K562 (cell line): ENCODE measurements around the gene SEMA3G. TPM values are rescaled to one million over a fixed set of nuclear protein-coding genes. Genes with fewer than 3 reads are reported as not detected.
A peak's percentile ranks its signal among the peaks of the same experiment; 100 is the strongest.

Source experiments
- ATAC-seq: fragments of 200-7000 bp; cut with Tn5 transposase; 3 replicates; pipeline ENCODE4 v1.9.1; 2020; ENCODE audit warnings: moderate library complexity
- BruUV-seq: library from RNA; stranded (reverse); fragments of 400-500 nt; replicated peaks from 2 replicates; lab custom pipeline; 2021; lab: Mats Ljungman, UMichigan
- CTCF ChIA-PET: fragments of 300-600 bp; formaldehyde crosslinking; extraction: SDS; loops from one replicate; lab custom pipeline; 2021; ENCODE audit warnings: low intra/inter-chr PET ratio; lab: Yijun Ruan, JAX
- POLR2A ChIA-PET: fragments of 300-600, 350-650 bp; sonication (Branson Sonifier 250); formaldehyde crosslinking; extraction: SDS; loops from one replicate; lab custom pipeline; 2021; ENCODE audit warnings: antibody characterized with exemption, inconsistent platforms; lab: Yijun Ruan, JAX
- DNase-seq, 4 experiments: peaks; one replicate each; pipeline versions ENCODE4 v3.0.0 to v3.0.0-alpha.2; 2011 to 2018; ENCODE audit warnings: low spot score in 3 of 4, mixed read lengths in 3 of 4; ENCODE audit errors: extremely low read depth in 1 of 4
- FAIRE-seq: peaks from 2 replicates; lab custom pipeline; 2011; peaks lifted over from hg19 to GRCh38; lab: Jason Lieb, UNC
- H2AFZ ChIP-seq: 2 replicates; pipeline ENCODE4 v1.6.0; 2011; ENCODE audit warnings: low read depth, low read length, control low read depth, inconsistent platforms
- H3K27ac ChIP-seq: fragments of 200-600 bp; 3 replicates; pipeline ENCODE4 v1.8.0; 2011; ENCODE audit warnings: low read depth, mild to moderate bottlenecking, control low read depth, inconsistent platforms, low read length, moderate library complexity, mixed read lengths; ENCODE audit errors: extremely low read depth
- H3K27me3 ChIP-seq, 2 experiments: fragments of 300-600 bp in 1 of 2; 2 replicates in 1 of 2; 3 replicates in 1 of 2; pipeline versions ENCODE4 v1.6.0 to v1.8.0; 2011; ENCODE audit warnings: inconsistent platforms in 2 of 2, low read length in 2 of 2, mild to moderate bottlenecking in 1 of 2, mixed read lengths in 1 of 2, moderate library complexity in 1 of 2; ENCODE audit not compliant: control insufficient read depth in 2 of 2, insufficient read depth in 2 of 2
- H3K36me3 ChIP-seq: fragments of 300-600 bp; 3 replicates; pipeline ENCODE4 v1.8.0; 2011; ENCODE audit warnings: mild to moderate bottlenecking, low read length, inconsistent platforms; ENCODE audit not compliant: control insufficient read depth, insufficient read depth
- H3K4me1 ChIP-seq, 2 experiments: fragments of 200-600 bp in 1 of 2; replicated peaks in 1 of 2; 2 replicates in 1 of 2; 3 replicates in 1 of 2; pipeline versions ENCODE4 v1.5.1 to v1.8.0; 2011; ENCODE audit warnings: inconsistent platforms in 2 of 2, low read length in 2 of 2, mild to moderate bottlenecking in 1 of 2, mixed read lengths in 1 of 2, moderate library complexity in 1 of 2; ENCODE audit not compliant: control insufficient read depth in 2 of 2, insufficient read depth in 2 of 2
- H3K4me2 ChIP-seq: 2 replicates; pipeline ENCODE4 v1.6.1; 2011; ENCODE audit warnings: low read length, control low read depth, inconsistent platforms, mixed read lengths; ENCODE audit not compliant: insufficient read depth
- H3K4me3 ChIP-seq: fragments of 200-600 bp; sonication (generic), shearing (Covaris generic); 2 replicates; pipeline ENCODE4 v1.5.1; 2016; ENCODE audit warnings: control low read depth, inconsistent platforms
- H3K79me2 ChIP-seq: fragments of 200-600 bp; 3 replicates; pipeline ENCODE4 v1.8.0; 2011; ENCODE audit warnings: low read length, inconsistent platforms; ENCODE audit not compliant: control insufficient read depth, insufficient read depth
- H3K9ac ChIP-seq, 2 experiments: 2 replicates each; pipeline versions ENCODE4 v1.6.0 to v1.6.1; 2011; ENCODE audit warnings: low read depth in 2 of 2, low read length in 2 of 2, control low read depth in 1 of 2, inconsistent platforms in 1 of 2, mild to moderate bottlenecking in 1 of 2, mixed read lengths in 1 of 2; ENCODE audit not compliant: insufficient read depth in 1 of 2
- H3K9me1 ChIP-seq: one replicate; pipeline ENCODE4 v1.6.0; 2011; ENCODE audit warnings: inconsistent platforms, mild to moderate bottlenecking, low read length, moderate library complexity; ENCODE audit not compliant: control insufficient read depth, insufficient read depth
- H3K9me3 ChIP-seq: replicated peaks from 2 replicates; pipeline ENCODE4 v1.5.1; 2011; ENCODE audit warnings: low read depth, low read length, inconsistent platforms; ENCODE audit not compliant: control insufficient read depth, insufficient read depth
- H4K20me1 ChIP-seq: replicated peaks from 2 replicates; pipeline ENCODE4 v1.6.1; 2011; ENCODE audit warnings: low read length, inconsistent platforms, mixed read lengths; ENCODE audit not compliant: control insufficient read depth, insufficient read depth
- CBFA2T3 ChIP-seq: fragments of 450-650 bp; IDR thresholded peaks from 2 replicates; pipeline ENCODE4 v1.6.1; 2017
- ELF2 ChIP-seq: fragments of 250-450 bp; sonication (Bioruptor Pico); IDR thresholded peaks from 2 replicates; pipeline ENCODE4 v1.5.0; 2021; ENCODE audit warnings: mild to moderate bottlenecking
- FOXM1 ChIP-seq, 2 experiments: fragments of 450-650 bp in 1 of 2; sonication (generic) in 1 of 2; formaldehyde crosslinking in 1 of 2; IDR thresholded peaks; 2 replicates each; pipeline versions ENCODE4 v1.6.1 to v1.9.0; 2017 to 2022; ENCODE audit warnings: low read depth in 2 of 2, mild to moderate bottlenecking in 2 of 2, missing genetic modification reagents in 1 of 2, moderate library complexity in 1 of 2
- GABPA ChIP-seq: fragments of 200-800 bp; sonication (Bioruptor generic); conservative IDR thresholded peaks from 2 replicates; pipeline ENCODE4 v1.6.1; 2016; ENCODE audit warnings: low read depth, missing genetic modification characterization, missing compliant biosample characterization
- ZKSCAN3 ChIP-seq: fragments of 250-450 bp; sonication (Bioruptor Pico); IDR thresholded peaks from 2 replicates; pipeline ENCODE4 v1.4.0; 2020
- ZNF263 ChIP-seq: sonication (generic); formaldehyde crosslinking; IDR thresholded peaks from 2 replicates; pipeline ENCODE4 v1.8.0; 2022; ENCODE audit warnings: mild to moderate bottlenecking, missing genetic modification reagents, borderline replicate concordance
- WGBS: fragments of 100-300 bp; shearing (Covaris generic); methylation state at CpG from one replicate; pipeline ENCODE4 v1.1.6; 2016; ENCODE audit warnings: low coverage, mixed read lengths; ENCODE audit not compliant: insufficient coverage; ENCODE audit errors: missing lambda C conversion rate; 5-methylcytosine and 5-hydroxymethylcytosine counted together
- in situ Hi-C: fragments of 300-500 bp; cut with MboI; formaldehyde crosslinking; loops from 4 replicates; pipeline ENCODE4 v1.15.0; 2018; ENCODE audit warnings: inconsistent platforms, mixed read lengths
- intact Hi-C: fragments of 100-400 bp; cut with micrococcal nuclease; formaldehyde crosslinking; loops from 2 replicates; pipeline ENCODE4 v1.14.2; 2022
- polyA plus RNA-seq, 8 experiments: library from polyadenylated mRNA; depleted of rRNA in 4 of 8; stranded (reverse) in 5 of 8; unstranded in 3 of 8; fragments of >200 nt; fragmentation: Nextera tagmentation in 2 of 8; fragmentation: Illumina TruSeq in 1 of 8; extraction: Ambion mirVana in 2 of 8; extraction: Trizol in 1 of 8; gene quantifications; 2 replicates each; pipeline versions ENCODE4 v1.2.1 to v1.2.3, GENCODE V29; 2011 to 2014; ENCODE audit warnings: inconsistent platforms in 1 of 8, missing spikeins in 1 of 8
- total RNA-seq, 7 experiments: library from RNA; depleted of rRNA in 6 of 7; stranded (reverse); fragments of >200 nt in 6 of 7; fragmentation: Illumina TruSeq in 2 of 7; extraction: Trizol in 2 of 7; gene quantifications; 2 replicates each; pipeline versions ENCODE4 v1.2.1 to v1.2.3, GENCODE V29; 2011 to 2021; ENCODE audit warnings: low replicate concordance in 1 of 7
- TF ChIP-seq, protein P1 (sequence below): sonication (generic); formaldehyde crosslinking; IDR thresholded peaks from 2 replicates; pipeline ENCODE4 v1.8.0; 2022; ENCODE audit warnings: missing genetic modification reagents, mild to moderate bottlenecking, moderate library complexity, borderline replicate concordance
- TF ChIP-seq, protein P2 (sequence below): fragments of 150-350 bp; IDR thresholded peaks from 2 replicates; pipeline ENCODE4 v1.6.1; 2014; ENCODE audit warnings: low read depth, mild to moderate bottlenecking, low read length, borderline replicate concordance

The SEMA3G gene
- total and polyA plus RNA-seq, 9 of the 15 experiments (the other 6 are each of a cell fraction or from before 2014, with no cell fraction given), result 0.04 to 0.07 (median 0.05) TPM; not detected in 6

DNA sequence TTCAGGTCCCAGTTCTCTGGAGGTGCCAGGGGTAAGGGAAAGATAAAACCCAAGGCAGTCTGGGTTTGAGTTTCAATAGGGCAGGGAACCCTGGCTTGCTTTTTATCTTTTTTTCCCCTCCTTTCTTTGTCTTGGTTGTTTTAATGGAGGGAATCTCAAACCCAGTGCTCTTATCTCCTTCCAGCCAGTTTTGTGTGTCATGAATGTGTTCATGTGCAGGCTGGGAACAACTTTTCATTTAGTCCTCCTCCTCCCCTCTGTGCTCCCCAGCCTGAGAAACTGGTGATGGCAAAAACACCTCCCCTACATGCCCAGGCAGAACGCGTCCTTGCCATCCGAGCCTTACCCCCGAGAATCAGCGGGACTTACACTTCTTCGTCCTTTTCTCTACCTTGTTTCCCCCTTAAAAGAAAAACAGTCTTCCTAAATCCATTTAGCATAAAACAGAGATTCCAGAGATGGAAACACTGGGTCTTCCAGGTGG lies 10.9 kb downstream of the SEMA3G start:
- peaks cover 0 to 17% of the 10 kb centered on the region in 2 experiments; a peak in 4 of 5 replicates for H3K4me1 ChIP-seq
- 6% methylated on average over 6 of the region's 6 CpGs for WGBS
- CTCF ChIA-PET, result no interaction called here
- H3K9me1 ChIP-seq, result no peaks in the 10 kb centered on the region
- POLR2A ChIA-PET, result interaction anchor here (0.6 kb wide), 1 partner anchor 23 kb away, joined by 3 read pairs; no protein-coding TSS in a partner anchor
- 0 out of 2 replicates have a peak overlapping the region, but pooled peaks have one; percentile 17 for H3K4me2 ChIP-seq
- DNase-seq (peak in 1 of 4 experiments; percentile 23), ATAC-seq (no peak; the same call in 2 of the 3 replicates), FAIRE-seq (no peak)
- H3K79me2 ChIP-seq, result no peaks in the 10 kb centered on the region
- BruUV-seq, result no TSS peak
- no peaks in the 10 kb centered on the region; the same call in 1 of the 2 replicates for H4K20me1 ChIP-seq
- H2AFZ ChIP-seq, result no peak overlapping the region
- no peaks in the 10 kb centered on the region for H3K9me3 ChIP-seq
- H3K36me3 ChIP-seq, result no peaks in the 10 kb centered on the region
- no peak overlapping the region for H3K4me3 ChIP-seq
- TF ChIP-seq ZKSCAN3 (CRISPR knock-in tag), result no peak
- no peak for TF ChIP-seq FOXM1 (IDR thresholded peaks at IDR 0.05; ENCODE audit: low read depth)
- no peak for TF ChIP-seq FOXM1 (CRISPR knock-in tag; IDR thresholded peaks at IDR 0.05; ENCODE audit: low read depth)
- peak; percentile 91 for TF ChIP-seq ZNF263 (CRISPR knock-in tag)
- no peak for TF ChIP-seq ELF2 (CRISPR knock-in tag)
- TF ChIP-seq, protein P1, sequence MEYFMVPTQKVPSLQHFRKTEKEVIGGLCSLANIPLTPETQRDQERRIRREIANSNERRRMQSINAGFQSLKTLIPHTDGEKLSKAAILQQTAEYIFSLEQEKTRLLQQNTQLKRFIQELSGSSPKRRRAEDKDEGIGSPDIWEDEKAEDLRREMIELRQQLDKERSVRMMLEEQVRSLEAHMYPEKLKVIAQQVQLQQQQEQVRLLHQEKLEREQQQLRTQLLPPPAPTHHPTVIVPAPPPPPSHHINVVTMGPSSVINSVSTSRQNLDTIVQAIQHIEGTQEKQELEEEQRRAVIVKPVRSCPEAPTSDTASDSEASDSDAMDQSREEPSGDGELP, result 0 out of 2 replicates have a peak, but pooled peaks have one; percentile 20
- TF ChIP-seq, protein P2, sequence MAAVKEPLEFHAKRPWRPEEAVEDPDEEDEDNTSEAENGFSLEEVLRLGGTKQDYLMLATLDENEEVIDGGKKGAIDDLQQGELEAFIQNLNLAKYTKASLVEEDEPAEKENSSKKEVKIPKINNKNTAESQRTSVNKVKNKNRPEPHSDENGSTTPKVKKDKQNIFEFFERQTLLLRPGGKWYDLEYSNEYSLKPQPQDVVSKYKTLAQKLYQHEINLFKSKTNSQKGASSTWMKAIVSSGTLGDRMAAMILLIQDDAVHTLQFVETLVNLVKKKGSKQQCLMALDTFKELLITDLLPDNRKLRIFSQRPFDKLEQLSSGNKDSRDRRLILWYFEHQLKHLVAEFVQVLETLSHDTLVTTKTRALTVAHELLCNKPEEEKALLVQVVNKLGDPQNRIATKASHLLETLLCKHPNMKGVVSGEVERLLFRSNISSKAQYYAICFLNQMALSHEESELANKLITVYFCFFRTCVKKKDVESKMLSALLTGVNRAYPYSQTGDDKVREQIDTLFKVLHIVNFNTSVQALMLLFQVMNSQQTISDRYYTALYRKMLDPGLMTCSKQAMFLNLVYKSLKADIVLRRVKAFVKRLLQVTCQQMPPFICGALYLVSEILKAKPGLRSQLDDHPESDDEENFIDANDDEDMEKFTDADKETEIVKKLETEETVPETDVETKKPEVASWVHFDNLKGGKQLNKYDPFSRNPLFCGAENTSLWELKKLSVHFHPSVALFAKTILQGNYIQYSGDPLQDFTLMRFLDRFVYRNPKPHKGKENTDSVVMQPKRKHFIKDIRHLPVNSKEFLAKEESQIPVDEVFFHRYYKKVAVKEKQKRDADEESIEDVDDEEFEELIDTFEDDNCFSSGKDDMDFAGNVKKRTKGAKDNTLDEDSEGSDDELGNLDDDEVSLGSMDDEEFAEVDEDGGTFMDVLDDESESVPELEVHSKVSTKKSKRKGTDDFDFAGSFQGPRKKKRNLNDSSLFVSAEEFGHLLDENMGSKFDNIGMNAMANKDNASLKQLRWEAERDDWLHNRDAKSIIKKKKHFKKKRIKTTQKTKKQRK, result no peak
- TF ChIP-seq CBFA2T3, result peak; percentile 34; the same call in 1 of the 2 replicates
- TF ChIP-seq GABPA (tag), result no peak
- H3K9ac ChIP-seq, result peak overlapping the region in 1 of 2 experiments; percentile 52; a peak in 1 of 4 replicates
- H3K27ac ChIP-seq, result no peak overlapping the region
- no peaks in the 10 kb centered on the region; a peak in 1 of 5 replicates for H3K27me3 ChIP-seq
- in situ Hi-C loops, result no loop called here
- intact Hi-C loops, result no loop called here
